ENCODE measurements around the gene SLC6A13. TPM values are rescaled to one million over a fixed set of nuclear protein-coding genes. Genes with fewer than 3 reads are reported as not detected.

The SLC6A13 gene
- total RNA-seq, 1 experiment from 2014 or later, result 0.37 TPM

DNA sequence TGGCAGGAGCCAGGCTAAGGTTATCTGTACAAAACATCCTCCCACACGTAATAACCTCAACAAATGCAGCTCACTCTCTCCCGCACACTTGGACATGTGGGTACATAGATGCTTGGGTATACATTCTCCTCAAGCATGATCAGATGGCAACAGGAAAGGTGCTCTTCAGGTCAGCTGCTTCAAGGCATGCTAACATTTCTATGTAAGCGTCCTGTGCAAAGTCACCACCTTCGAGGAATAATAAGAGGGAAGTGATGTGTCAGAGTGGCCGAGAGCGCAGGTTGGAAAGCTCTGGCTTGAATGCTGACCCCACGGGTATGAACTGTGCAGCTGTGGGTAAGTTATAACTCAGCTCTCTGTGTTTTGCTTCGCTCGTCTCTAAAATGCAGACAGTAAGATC, 24.5 kb downstream of the SLC6A13 start:
- ChIA-PET CTCF (no interaction called here), POLR2A (no interaction called here)
- peaks cover 27% of the 10 kb centered on the region for H3K36me3 Mint-ChIP-seq
- peaks cover 43% of the 10 kb centered on the region for H3K9me3 Mint-ChIP-seq
- no peak for DNase-seq (ENCODE audit: low spot score)
- ATAC-seq, result no peak
- no peak overlapping the region for H3K4me3 Mint-ChIP-seq
- no peak overlapping the region for H3K27ac Mint-ChIP-seq
- TF ChIP-seq, protein P1, sequence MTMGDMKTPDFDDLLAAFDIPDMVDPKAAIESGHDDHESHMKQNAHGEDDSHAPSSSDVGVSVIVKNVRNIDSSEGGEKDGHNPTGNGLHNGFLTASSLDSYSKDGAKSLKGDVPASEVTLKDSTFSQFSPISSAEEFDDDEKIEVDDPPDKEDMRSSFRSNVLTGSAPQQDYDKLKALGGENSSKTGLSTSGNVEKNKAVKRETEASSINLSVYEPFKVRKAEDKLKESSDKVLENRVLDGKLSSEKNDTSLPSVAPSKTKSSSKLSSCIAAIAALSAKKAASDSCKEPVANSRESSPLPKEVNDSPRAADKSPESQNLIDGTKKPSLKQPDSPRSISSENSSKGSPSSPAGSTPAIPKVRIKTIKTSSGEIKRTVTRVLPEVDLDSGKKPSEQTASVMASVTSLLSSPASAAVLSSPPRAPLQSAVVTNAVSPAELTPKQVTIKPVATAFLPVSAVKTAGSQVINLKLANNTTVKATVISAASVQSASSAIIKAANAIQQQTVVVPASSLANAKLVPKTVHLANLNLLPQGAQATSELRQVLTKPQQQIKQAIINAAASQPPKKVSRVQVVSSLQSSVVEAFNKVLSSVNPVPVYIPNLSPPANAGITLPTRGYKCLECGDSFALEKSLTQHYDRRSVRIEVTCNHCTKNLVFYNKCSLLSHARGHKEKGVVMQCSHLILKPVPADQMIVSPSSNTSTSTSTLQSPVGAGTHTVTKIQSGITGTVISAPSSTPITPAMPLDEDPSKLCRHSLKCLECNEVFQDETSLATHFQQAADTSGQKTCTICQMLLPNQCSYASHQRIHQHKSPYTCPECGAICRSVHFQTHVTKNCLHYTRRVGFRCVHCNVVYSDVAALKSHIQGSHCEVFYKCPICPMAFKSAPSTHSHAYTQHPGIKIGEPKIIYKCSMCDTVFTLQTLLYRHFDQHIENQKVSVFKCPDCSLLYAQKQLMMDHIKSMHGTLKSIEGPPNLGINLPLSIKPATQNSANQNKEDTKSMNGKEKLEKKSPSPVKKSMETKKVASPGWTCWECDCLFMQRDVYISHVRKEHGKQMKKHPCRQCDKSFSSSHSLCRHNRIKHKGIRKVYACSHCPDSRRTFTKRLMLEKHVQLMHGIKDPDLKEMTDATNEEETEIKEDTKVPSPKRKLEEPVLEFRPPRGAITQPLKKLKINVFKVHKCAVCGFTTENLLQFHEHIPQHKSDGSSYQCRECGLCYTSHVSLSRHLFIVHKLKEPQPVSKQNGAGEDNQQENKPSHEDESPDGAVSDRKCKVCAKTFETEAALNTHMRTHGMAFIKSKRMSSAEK (CRISPR knock-in tag; IDR thresholded peaks at IDR 0.05; ENCODE audit: borderline replicate concordance), result no peak
- TF ChIP-seq SMAD4 (CRISPR knock-in tag; IDR thresholded peaks at IDR 0.05), result no peak
- no peak for TF ChIP-seq RORB (CRISPR knock-in tag; IDR thresholded peaks at IDR 0.05)
- no peak for TF ChIP-seq ELF4 (CRISPR knock-in tag; IDR thresholded peaks at IDR 0.05; ENCODE audit: low read depth)
- TF ChIP-seq, protein P2, sequence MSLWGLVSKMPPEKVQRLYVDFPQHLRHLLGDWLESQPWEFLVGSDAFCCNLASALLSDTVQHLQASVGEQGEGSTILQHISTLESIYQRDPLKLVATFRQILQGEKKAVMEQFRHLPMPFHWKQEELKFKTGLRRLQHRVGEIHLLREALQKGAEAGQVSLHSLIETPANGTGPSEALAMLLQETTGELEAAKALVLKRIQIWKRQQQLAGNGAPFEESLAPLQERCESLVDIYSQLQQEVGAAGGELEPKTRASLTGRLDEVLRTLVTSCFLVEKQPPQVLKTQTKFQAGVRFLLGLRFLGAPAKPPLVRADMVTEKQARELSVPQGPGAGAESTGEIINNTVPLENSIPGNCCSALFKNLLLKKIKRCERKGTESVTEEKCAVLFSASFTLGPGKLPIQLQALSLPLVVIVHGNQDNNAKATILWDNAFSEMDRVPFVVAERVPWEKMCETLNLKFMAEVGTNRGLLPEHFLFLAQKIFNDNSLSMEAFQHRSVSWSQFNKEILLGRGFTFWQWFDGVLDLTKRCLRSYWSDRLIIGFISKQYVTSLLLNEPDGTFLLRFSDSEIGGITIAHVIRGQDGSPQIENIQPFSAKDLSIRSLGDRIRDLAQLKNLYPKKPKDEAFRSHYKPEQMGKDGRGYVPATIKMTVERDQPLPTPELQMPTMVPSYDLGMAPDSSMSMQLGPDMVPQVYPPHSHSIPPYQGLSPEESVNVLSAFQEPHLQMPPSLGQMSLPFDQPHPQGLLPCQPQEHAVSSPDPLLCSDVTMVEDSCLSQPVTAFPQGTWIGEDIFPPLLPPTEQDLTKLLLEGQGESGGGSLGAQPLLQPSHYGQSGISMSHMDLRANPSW (CRISPR knock-in tag; conservative IDR thresholded peaks at IDR 0.05; ENCODE audit: low read depth), result no peak
- no peak for TF ChIP-seq EMX1 (CRISPR knock-in tag; IDR thresholded peaks at IDR 0.05)
- TF ChIP-seq, protein P3, sequence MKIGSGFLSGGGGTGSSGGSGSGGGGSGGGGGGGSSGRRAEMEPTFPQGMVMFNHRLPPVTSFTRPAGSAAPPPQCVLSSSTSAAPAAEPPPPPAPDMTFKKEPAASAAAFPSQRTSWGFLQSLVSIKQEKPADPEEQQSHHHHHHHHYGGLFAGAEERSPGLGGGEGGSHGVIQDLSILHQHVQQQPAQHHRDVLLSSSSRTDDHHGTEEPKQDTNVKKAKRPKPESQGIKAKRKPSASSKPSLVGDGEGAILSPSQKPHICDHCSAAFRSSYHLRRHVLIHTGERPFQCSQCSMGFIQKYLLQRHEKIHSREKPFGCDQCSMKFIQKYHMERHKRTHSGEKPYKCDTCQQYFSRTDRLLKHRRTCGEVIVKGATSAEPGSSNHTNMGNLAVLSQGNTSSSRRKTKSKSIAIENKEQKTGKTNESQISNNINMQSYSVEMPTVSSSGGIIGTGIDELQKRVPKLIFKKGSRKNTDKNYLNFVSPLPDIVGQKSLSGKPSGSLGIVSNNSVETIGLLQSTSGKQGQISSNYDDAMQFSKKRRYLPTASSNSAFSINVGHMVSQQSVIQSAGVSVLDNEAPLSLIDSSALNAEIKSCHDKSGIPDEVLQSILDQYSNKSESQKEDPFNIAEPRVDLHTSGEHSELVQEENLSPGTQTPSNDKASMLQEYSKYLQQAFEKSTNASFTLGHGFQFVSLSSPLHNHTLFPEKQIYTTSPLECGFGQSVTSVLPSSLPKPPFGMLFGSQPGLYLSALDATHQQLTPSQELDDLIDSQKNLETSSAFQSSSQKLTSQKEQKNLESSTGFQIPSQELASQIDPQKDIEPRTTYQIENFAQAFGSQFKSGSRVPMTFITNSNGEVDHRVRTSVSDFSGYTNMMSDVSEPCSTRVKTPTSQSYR (CRISPR knock-in tag; IDR thresholded peaks at IDR 0.05), result no peak
- TF ChIP-seq RELA (CRISPR knock-in tag; IDR thresholded peaks at IDR 0.05; ENCODE audit: borderline replicate concordance), result no peak
- TF ChIP-seq FOXK1 (CRISPR knock-in tag; IDR thresholded peaks at IDR 0.05), result no peak
- TF ChIP-seq ETV6 (CRISPR knock-in tag; IDR thresholded peaks at IDR 0.05), result no peak
- TF ChIP-seq FOXJ3 (CRISPR knock-in tag; IDR thresholded peaks at IDR 0.05; ENCODE audit: borderline replicate concordance), result no peak
- TF ChIP-seq GABPB1 (CRISPR knock-in tag; IDR thresholded peaks at IDR 0.05), result no peak
- TF ChIP-seq SMAD3 (CRISPR knock-in tag; IDR thresholded peaks at IDR 0.05; ENCODE audit: borderline replicate concordance), result no peak
- no peak for TF ChIP-seq ZNF232 (CRISPR knock-in tag; IDR thresholded peaks at IDR 0.05)
- no peak for TF ChIP-seq IRF2 (CRISPR knock-in tag; IDR thresholded peaks at IDR 0.05; ENCODE audit: borderline replicate concordance, low read depth)
- no peak for TF ChIP-seq JAZF1 (CRISPR knock-in tag; IDR thresholded peaks at IDR 0.05)
- no peaks in the 10 kb centered on the region for H3K4me1 Mint-ChIP-seq
- H3K27me3 Mint-ChIP-seq (ENCODE audit: low read depth), result peaks cover 13% of the 10 kb centered on the region

GRCh38 chr12:237026-237815, 25.4 kb downstream of the SLC6A13 start:
- no peak for ATAC-seq
- Mint-ChIP-seq H3K27me3 (ENCODE audit: low read depth) (peaks cover 13% of the 10 kb centered on the region), H3K27ac (no peak overlapping the region), H3K9me3 (peaks cover 43% of the 10 kb centered on the region), H3K4me3 (no peak overlapping the region), H3K36me3 (peaks cover 27% of the 10 kb centered on the region), H3K4me1 (no peaks in the 10 kb centered on the region)
- no peak for TF ChIP-seq MXD4 (CRISPR knock-in tag; IDR thresholded peaks at IDR 0.05; ENCODE audit: borderline replicate concordance)
- TF ChIP-seq, protein P3 (CRISPR knock-in tag; IDR thresholded peaks at IDR 0.05), result no peak
- POLR2A ChIA-PET, result no interaction called here
- no peak for DNase-seq (ENCODE audit: low spot score)
- CTCF ChIA-PET, result no interaction called here

Data from WTC11 (cell line).